ENCODE data around the gene C1orf232.

The C1orf232 gene

GRCh38 chr1:26145041-26145959, 23.5 kb downstream of the C1orf232 start:
- no peak overlapping the region for H3K4me3 ChIP-seq (ENCODE audit: low read depth, low read length)
- peak; percentile 50 for TF ChIP-seq CTCF (IDR thresholded peaks at IDR 0.05; ENCODE audit: control insufficient read depth, extremely low read depth, insufficient read depth)
- peak; percentile 18 for DNase-seq (ENCODE audit: low read depth)

- H3K4me3 ChIP-seq (ENCODE audit: low read depth, low read length), result no peak overlapping the region
- no peak for DNase-seq (ENCODE audit: low read depth)
- TF ChIP-seq CTCF (IDR thresholded peaks at IDR 0.05; ENCODE audit: control insufficient read depth, extremely low read depth, insufficient read depth), result no peak
Observed at GRCh38 chr1:26142159-26142558, 26.6 kb downstream of the C1orf232 start.

GRCh38 chr1:26138974-26139558, 29.7 kb downstream of the C1orf232 start:
- no peak for TF ChIP-seq CTCF (IDR thresholded peaks at IDR 0.05; ENCODE audit: control insufficient read depth, extremely low read depth, insufficient read depth)
- no peak overlapping the region for H3K4me3 ChIP-seq (ENCODE audit: low read depth, low read length)
- DNase-seq (ENCODE audit: low read depth), result no peak

GRCh38 chr1:26134466-26134865, 34.3 kb downstream of the C1orf232 start:
- TF ChIP-seq CTCF (IDR thresholded peaks at IDR 0.05; ENCODE audit: control insufficient read depth, extremely low read depth, insufficient read depth), result no peak
- no peak for DNase-seq (ENCODE audit: low read depth)
- no peak overlapping the region for H3K4me3 ChIP-seq (ENCODE audit: low read depth, low read length)

- no peak overlapping the region for H3K4me3 ChIP-seq (ENCODE audit: low read depth, low read length)
- no peak for DNase-seq (ENCODE audit: low read depth)
- TF ChIP-seq CTCF (IDR thresholded peaks at IDR 0.05; ENCODE audit: control insufficient read depth, extremely low read depth, insufficient read depth), result no peak
Observed at GRCh38 chr1:26132834-26133167, 36.0 kb downstream of the C1orf232 start.

GRCh38 chr1:26132128-26132833, 36.5 kb downstream of the C1orf232 start:
- DNase-seq (ENCODE audit: low read depth), result no peak
- no peak for TF ChIP-seq CTCF (IDR thresholded peaks at IDR 0.05; ENCODE audit: control insufficient read depth, extremely low read depth, insufficient read depth)
- no peak overlapping the region for H3K4me3 ChIP-seq (ENCODE audit: low read depth, low read length)
